Measurements from ENCODE around the gene NHS. TPM values are rescaled to one million over a fixed set of nuclear protein-coding genes. Genes with fewer than 3 reads are reported as not detected.

NHS gene
- total and polyA plus RNA-seq, 8 donors: 0.19 to 1.7 (median 0.54) TPM

DNA sequence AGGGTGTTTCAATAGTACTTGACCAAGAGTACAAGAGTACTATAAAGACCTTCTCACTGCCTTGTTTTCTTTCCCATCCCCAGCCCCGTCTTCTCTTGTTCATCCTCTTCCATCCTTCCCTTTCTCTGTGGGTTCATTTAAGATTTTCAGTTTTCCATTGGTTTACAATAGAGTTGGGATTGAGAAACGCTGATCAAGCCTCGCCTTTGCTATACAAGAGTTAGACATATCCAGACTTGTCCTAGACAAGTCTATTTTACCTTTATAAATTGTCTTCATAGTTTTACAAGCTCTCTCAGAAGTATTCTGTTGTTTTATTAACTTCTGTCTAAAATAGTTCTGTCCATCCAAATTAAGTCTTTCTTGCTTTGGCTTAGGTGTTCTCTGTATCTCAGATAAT is 332.7 kb downstream of the NHS start:
- no peaks in the 10 kb centered on the region for H3K4me1 ChIP-seq
- WGBS, 2 donors: 77 to 89% methylated on average over 3 of the region's 3 CpGs
- H3K9me3 ChIP-seq: no peaks in the 10 kb centered on the region
- ATAC-seq: no peak
- H3K27me3 ChIP-seq: no peaks in the 10 kb centered on the region
- no peak overlapping the region for H3K4me3 ChIP-seq
- DNase-seq: no peak
- TF ChIP-seq, protein P1, sequence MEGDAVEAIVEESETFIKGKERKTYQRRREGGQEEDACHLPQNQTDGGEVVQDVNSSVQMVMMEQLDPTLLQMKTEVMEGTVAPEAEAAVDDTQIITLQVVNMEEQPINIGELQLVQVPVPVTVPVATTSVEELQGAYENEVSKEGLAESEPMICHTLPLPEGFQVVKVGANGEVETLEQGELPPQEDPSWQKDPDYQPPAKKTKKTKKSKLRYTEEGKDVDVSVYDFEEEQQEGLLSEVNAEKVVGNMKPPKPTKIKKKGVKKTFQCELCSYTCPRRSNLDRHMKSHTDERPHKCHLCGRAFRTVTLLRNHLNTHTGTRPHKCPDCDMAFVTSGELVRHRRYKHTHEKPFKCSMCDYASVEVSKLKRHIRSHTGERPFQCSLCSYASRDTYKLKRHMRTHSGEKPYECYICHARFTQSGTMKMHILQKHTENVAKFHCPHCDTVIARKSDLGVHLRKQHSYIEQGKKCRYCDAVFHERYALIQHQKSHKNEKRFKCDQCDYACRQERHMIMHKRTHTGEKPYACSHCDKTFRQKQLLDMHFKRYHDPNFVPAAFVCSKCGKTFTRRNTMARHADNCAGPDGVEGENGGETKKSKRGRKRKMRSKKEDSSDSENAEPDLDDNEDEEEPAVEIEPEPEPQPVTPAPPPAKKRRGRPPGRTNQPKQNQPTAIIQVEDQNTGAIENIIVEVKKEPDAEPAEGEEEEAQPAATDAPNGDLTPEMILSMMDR (IDR thresholded peaks at IDR 0.05): no peak
- intact Hi-C loops (cut with DNase I): no loop called here
- H3K27ac ChIP-seq: no peak overlapping the region
- no peak for FAIRE-seq
- H3K36me3 ChIP-seq: no peaks in the 10 kb centered on the region

DNA sequence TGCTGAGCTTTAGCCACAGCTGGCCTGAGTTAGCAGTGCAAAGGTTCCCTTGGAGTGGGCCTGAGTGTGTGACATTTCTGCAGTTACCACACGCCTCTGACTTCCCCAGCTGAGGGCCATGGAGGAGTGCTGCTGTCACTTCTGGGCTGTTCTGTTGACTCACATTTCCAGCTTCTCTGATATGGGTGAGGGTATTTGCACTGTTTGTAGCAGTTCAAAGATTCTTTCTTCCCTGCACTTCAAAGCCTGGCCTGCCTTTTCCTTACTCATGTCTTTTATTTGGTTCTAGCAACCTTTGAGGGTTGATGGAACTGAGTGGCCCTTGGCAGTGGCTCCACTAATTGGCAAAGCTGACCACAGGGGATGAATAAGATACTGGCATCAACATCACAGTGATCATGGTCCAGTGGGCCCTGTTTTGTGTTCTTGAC is 335.9 kb downstream of the NHS start:
- WGBS, 2 donors: 65 to 91% methylated on average over 1 of the region's 1 CpG
- FAIRE-seq (no peak), DNase-seq (no peak), ATAC-seq (peak in 1 of 4 donors; percentile 34)
- intact Hi-C loops (cut with DNase I): no loop called here
- Histone ChIP-seq H3K27me3 (peaks cover 0 to under 1% (median 0%) of the 10 kb centered on the region in 4 donors), H3K4me1 (no peaks in the 10 kb centered on the region), H3K9me3 (no peaks in the 10 kb centered on the region), H3K36me3 (no peaks in the 10 kb centered on the region), H3K4me3 (no peak overlapping the region), H3K27ac (no peak overlapping the region)
- TF ChIP-seq, protein P1 (IDR thresholded peaks at IDR 0.05): no peak

DNA sequence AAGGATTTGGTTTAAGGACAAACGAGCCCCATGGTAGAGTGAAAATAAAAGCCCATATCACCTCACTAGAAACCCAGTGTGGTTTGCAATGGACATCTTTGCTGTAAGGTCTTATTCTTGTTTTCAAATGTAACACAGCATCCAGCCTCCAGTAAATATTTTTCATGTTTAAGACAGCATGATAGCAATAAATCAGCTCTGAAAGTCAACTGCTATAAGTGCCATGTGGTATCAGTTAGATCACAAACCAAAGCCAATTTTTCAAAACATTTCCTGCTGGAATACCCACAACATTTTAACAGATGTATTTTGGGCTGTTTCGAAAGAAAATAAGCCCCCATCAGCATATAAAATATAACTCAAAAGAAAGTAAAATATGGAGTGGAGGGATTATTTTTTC is 338.3 kb downstream of the NHS start:
- 44 to 68% methylated on average over 2 of the region's 2 CpGs for WGBS, 2 donors
- Histone ChIP-seq H3K36me3 (no peaks in the 10 kb centered on the region), H3K4me3 (no peak overlapping the region), H3K27ac (no peak overlapping the region), H3K9me3 (no peaks in the 10 kb centered on the region), H3K4me1 (no peaks in the 10 kb centered on the region), H3K27me3 (peaks cover 0 to 7% (median 0%) of the 10 kb centered on the region in 4 donors)
- DNase-seq (no peak), ATAC-seq (no peak), FAIRE-seq (no peak)
- intact Hi-C loops (cut with DNase I): no loop called here
- TF ChIP-seq, protein P1 (IDR thresholded peaks at IDR 0.05): no peak

DNA sequence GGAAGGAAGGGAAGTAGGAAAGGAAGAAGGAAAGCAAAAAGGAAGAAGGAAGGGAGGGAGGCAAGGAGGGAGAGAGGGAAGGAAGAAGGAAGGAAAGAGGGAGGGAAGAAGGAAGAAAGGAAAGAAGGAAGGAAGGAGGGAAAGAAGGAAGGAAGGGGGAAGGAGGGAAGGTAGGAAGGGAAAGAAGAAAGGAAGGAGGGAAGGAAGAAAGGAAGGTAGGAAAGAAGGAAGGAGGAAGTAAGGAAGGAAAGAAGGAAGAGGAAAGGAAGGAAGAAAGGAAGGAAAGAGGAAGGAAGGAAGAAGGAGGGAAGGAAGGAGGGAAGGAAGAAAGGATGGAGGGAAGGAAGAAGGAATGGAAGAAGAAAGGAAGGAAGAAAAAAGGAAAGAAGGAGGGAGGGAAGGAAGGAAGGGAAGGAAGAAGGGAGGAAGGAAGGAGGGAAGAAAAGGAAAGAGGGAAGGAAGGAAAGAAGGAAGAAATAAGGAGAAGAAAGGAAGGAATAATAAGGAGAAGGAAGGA is 343.7 kb downstream of the NHS start:
- Histone ChIP-seq H3K4me3 (no peak overlapping the region), H3K4me1 (no peaks in the 10 kb centered on the region), H3K36me3 (no peaks in the 10 kb centered on the region), H3K27me3 (peaks cover 0 to 25% (median 0%) of the 10 kb centered on the region in 4 donors), H3K9me3 (no peaks in the 10 kb centered on the region), H3K27ac (no peak overlapping the region)
- FAIRE-seq (no peak), DNase-seq (no peak), ATAC-seq (no peak)
- intact Hi-C loops (cut with DNase I): no loop called here
- TF ChIP-seq, protein P1 (IDR thresholded peaks at IDR 0.05): no peak

DNA sequence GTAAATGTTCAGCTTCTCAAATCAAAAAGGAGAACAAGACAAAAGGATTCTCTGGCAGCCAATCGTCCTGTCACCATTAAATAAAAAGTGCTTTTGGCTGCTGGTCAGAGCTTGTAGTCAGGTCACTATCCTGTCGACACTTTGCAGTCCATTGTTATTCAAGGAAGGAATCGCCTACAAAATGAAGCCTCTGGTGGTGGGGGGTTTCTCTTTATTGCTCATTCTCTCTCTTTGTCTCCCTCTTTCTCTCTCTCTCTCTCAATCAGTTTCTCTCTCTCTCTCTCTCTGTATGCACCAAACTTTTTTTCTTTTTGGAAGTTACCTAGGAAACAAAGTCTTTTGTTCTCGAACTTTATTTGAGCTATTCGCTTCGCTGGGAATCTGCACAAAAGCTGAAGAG is 344.7 kb downstream of the NHS start:
- WGBS, 2 donors: 63 to 84% methylated on average over 6 of the region's 6 CpGs
- intact Hi-C loops (cut with DNase I): no loop called here
- Histone ChIP-seq H3K4me3 (no peak overlapping the region), H3K4me1 (no peaks in the 10 kb centered on the region), H3K36me3 (no peaks in the 10 kb centered on the region), H3K27ac (no peak overlapping the region), H3K9me3 (no peaks in the 10 kb centered on the region), H3K27me3 (peaks cover 0 to 25% (median 0%) of the 10 kb centered on the region in 4 donors)
- no peak for FAIRE-seq
- no peak for DNase-seq
- no peak for ATAC-seq
- TF ChIP-seq, protein P1 (IDR thresholded peaks at IDR 0.05): no peak

Data from pancreas (tissue), 10 donors.